Smooth muscle cell (in vitro differentiated cells): ENCODE data around the gene CASKIN2. TPM values are rescaled to one million over a fixed set of nuclear protein-coding genes. Genes with fewer than 3 reads are reported as not detected.

ENCODE experiments used
- DNase-seq: peaks from one replicate; lab custom pipeline; 2025; ENCODE audit not compliant: unreplicated experiment; lab: John Stamatoyannopoulos, UW
- H2AFZ ChIP-seq: fragments of 200-600 bp; sonication (generic); 2 replicates; pipeline ENCODE4 v1.6.0; 2016; ENCODE audit warnings: antibody characterized with exemption, low read depth, mild to moderate bottlenecking
- H3F3A ChIP-seq: fragments of 200-600 bp; sonication (generic); 2 replicates; pipeline ENCODE4 v1.6.0; 2017; ENCODE audit warnings: antibody characterized with exemption, low read depth
- H3K27ac ChIP-seq: fragments of 200-600 bp; sonication (generic); 2 replicates; pipeline ENCODE4 v1.5.1; 2016; ENCODE audit warnings: low read depth, mild to moderate bottlenecking
- H3K27me3 ChIP-seq: fragments of 200-600 bp; sonication (generic); 2 replicates; pipeline ENCODE4 v1.6.1; 2016; ENCODE audit warnings: low read depth, mild to moderate bottlenecking
- H3K36me3 ChIP-seq: fragments of 200-600 bp; sonication (generic); 2 replicates; pipeline ENCODE4 v1.5.1; 2016; ENCODE audit warnings: low read depth
- H3K4me1 ChIP-seq: fragments of 200-600 bp; sonication (generic); 2 replicates; pipeline ENCODE4 v1.5.1; 2016; ENCODE audit warnings: low read depth
- H3K4me2 ChIP-seq: fragments of 200-600 bp; sonication (generic); 2 replicates; pipeline ENCODE4 v1.6.0; 2016; ENCODE audit warnings: mild to moderate bottlenecking
- H3K4me3 ChIP-seq: fragments of 200-600 bp; sonication (generic); 2 replicates; pipeline ENCODE4 v1.5.1; 2016; ENCODE audit warnings: mild to moderate bottlenecking
- H3K79me2 ChIP-seq: fragments of 200-600 bp; sonication (generic); 2 replicates; pipeline ENCODE4 v1.6.0; 2016; ENCODE audit warnings: low read depth, mild to moderate bottlenecking
- H3K9ac ChIP-seq: fragments of 200-600 bp; sonication (generic); 2 replicates; pipeline ENCODE4 v1.6.0; 2016; ENCODE audit warnings: low read depth
- H3K9me3 ChIP-seq: fragments of 200-600 bp; sonication (generic); replicated peaks from 2 replicates; pipeline ENCODE4 v1.5.1; 2016; ENCODE audit warnings: low read depth
- H4K20me1 ChIP-seq: fragments of 200-600 bp; sonication (generic); 2 replicates; pipeline ENCODE4 v1.6.0; 2016; ENCODE audit warnings: low read depth
- WGBS: methylation state at CpG from one replicate; pipeline ENCODE4 v1.1.7; 2016; ENCODE audit warnings: low lambda C conversion rate; 5-methylcytosine and 5-hydroxymethylcytosine counted together
- polyA plus RNA-seq: library from polyadenylated mRNA; unstranded; fragments of >200 nt; fragmentation: Nextera tagmentation; extraction: Ambion mirVana; gene quantifications from 2 replicates; pipeline ENCODE4 v1.2.1, GENCODE V29; 2016
- total RNA-seq: library from RNA; depleted of rRNA; stranded (reverse); fragments of >200 nt; gene quantifications from 2 replicates; pipeline ENCODE4 v1.2.3, GENCODE V29; 2014
- TF ChIP-seq, protein P1 (sequence below): fragments of 200-600 bp; sonication (generic); IDR thresholded peaks from 2 replicates; pipeline ENCODE4 v1.5.1; 2017; ENCODE audit warnings: borderline replicate concordance, mild to moderate bottlenecking, antibody characterized with exemption; ENCODE audit not compliant: insufficient read depth, poor library complexity, severe bottlenecking

CASKIN2 gene
- total and polyA plus RNA-seq, 2 experiments from 2014 or later, result 2.6 to 8.0 TPM

DNA sequence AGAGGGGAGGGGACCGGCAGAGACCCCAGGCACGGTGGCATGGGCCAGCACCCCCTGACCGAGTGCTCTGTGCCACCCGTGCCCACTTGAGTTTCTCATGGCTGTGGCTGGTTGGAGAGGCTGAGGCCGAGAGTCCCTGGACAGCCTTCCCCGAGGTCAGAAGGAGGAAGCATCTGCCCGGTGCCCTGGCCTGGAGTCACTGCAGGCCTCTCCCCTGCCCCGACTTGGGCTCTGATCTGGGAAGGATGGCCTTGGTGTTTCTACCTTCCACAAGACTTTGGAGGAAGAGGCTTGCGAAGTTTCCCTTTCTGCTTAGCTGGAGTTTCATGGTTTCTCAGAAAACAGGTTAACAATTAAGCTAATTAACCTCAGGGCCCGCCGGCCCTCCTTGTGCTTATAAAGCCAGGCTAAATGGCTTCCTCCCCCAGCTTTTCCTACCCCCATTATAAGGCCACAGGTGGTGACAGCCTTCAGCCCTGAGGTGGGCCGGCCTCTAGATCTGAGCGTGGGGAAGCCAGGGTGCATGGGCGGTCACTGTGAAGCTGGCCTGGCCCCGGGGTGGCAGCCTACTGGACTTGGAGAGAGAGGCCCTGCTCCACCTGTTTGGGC lies 27.5 kb upstream of the CASKIN2 start:
- no peak for DNase-seq
- Histone ChIP-seq H3K4me1 (no peaks in the 10 kb centered on the region), H3K27ac (no peak overlapping the region), H3K27me3 (no peaks in the 10 kb centered on the region), H3K36me3 (no peaks in the 10 kb centered on the region), H3F3A (no peaks in the 10 kb centered on the region), H3K9me3 (no peaks in the 10 kb centered on the region), H2AFZ (no peak overlapping the region), H3K9ac (no peak overlapping the region), H3K79me2 (no peaks in the 10 kb centered on the region), H3K4me3 (no peak overlapping the region), H4K20me1 (no peaks in the 10 kb centered on the region), H3K4me2 (no peak overlapping the region)
- TF ChIP-seq, protein P1, sequence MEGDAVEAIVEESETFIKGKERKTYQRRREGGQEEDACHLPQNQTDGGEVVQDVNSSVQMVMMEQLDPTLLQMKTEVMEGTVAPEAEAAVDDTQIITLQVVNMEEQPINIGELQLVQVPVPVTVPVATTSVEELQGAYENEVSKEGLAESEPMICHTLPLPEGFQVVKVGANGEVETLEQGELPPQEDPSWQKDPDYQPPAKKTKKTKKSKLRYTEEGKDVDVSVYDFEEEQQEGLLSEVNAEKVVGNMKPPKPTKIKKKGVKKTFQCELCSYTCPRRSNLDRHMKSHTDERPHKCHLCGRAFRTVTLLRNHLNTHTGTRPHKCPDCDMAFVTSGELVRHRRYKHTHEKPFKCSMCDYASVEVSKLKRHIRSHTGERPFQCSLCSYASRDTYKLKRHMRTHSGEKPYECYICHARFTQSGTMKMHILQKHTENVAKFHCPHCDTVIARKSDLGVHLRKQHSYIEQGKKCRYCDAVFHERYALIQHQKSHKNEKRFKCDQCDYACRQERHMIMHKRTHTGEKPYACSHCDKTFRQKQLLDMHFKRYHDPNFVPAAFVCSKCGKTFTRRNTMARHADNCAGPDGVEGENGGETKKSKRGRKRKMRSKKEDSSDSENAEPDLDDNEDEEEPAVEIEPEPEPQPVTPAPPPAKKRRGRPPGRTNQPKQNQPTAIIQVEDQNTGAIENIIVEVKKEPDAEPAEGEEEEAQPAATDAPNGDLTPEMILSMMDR, result no peak
- WGBS, result 87% methylated on average over 15 of the region's 15 CpGs

DNA sequence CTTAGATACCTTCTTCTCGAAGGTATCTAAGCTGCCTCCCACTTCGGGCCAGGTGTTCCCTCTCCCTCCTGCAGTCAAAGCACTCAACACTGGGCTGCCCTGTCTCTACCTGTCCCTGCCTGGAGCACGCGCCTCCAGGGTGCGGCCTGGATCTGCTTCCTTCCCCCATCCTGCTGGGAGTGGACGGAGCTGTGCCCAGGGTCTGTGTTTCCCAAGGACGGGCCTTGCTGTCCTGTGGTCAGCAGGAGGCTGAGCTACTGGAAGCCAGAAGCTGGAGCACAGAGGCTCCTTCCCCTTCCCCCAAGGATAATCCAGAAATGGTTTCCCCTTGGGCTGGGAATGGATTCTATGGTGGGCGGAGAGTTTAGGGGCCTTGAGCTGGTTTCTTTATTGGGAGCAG lies 26.9 kb upstream of the CASKIN2 start:
- Histone ChIP-seq H2AFZ (no peak overlapping the region), H3K4me1 (no peaks in the 10 kb centered on the region), H3K79me2 (no peaks in the 10 kb centered on the region), H3F3A (no peaks in the 10 kb centered on the region), H3K4me3 (no peak overlapping the region), H3K4me2 (no peak overlapping the region), H4K20me1 (no peaks in the 10 kb centered on the region), H3K36me3 (no peaks in the 10 kb centered on the region), H3K27me3 (no peaks in the 10 kb centered on the region), H3K27ac (no peak overlapping the region), H3K9me3 (no peaks in the 10 kb centered on the region), H3K9ac (no peak overlapping the region)
- DNase-seq, result no peak
- 89% methylated on average over 8 of the region's 8 CpGs for WGBS
- TF ChIP-seq, protein P1, result no peak

DNA sequence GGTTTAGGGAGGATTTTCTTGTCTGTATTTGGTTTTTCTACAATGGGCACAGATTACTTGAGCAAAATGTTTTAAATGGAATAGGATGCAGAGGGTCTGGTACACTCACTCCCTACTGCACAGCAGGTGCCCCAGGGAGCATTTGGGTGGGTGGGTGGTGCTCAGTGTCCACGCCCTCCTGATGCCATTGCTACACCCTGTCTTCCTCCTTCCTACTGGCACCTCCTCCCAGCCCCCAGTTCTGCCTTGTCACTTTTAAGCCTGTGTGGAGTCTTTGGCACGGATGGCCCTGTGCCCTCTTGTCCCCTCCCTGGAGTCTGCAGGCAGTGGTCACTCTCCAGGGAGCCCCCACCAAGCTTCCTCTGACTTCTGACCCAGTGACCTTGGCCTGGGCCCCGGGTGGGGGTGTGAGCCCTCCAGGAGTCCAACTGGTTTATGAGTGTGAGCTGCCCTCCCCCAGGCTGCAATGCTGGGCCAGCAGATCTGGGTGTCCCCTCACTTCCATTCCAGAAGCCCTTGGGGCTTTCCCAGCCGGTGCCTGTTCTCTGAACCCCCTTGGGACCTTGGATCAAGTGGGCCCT lies 25.7 kb upstream of the CASKIN2 start:
- Histone ChIP-seq H3K36me3 (no peaks in the 10 kb centered on the region), H3K27me3 (no peaks in the 10 kb centered on the region), H3K4me1 (no peaks in the 10 kb centered on the region), H2AFZ (no peak overlapping the region), H3K9ac (no peak overlapping the region), H3K79me2 (no peaks in the 10 kb centered on the region), H3K27ac (no peak overlapping the region), H4K20me1 (no peaks in the 10 kb centered on the region), H3K4me2 (no peak overlapping the region), H3K9me3 (no peaks in the 10 kb centered on the region), H3K4me3 (no peak overlapping the region), H3F3A (no peaks in the 10 kb centered on the region)
- no peak for DNase-seq
- TF ChIP-seq, protein P1, result no peak
- 90% methylated on average over 4 of the region's 4 CpGs for WGBS
